Tibial artery (tissue), 4 donors: Measurements from ENCODE around the gene EPHA6.
"Not testable (repeated sequence)": the region's sequence is repeated elsewhere in the genome, so short reads cannot be mapped to it uniquely, and the experiment has no call there.

Experiments
- DNase-seq, 2 donors: peaks; one replicate each; pipeline ENCODE4 v3.0.0-alpha.2; 2019
- H3K27ac ChIP-seq, 2 donors: fragments of 200-600 bp; sonication (generic) in 1 of 2; 1 replicate in 1 of 2; 2 replicates in 1 of 2; pipeline ENCODE4 v1.5.1; 2018 to 2019; ENCODE audit warnings: mild to moderate bottlenecking in 1 of 2
- H3K27me3 ChIP-seq, 2 donors: fragments of 200-600 bp; sonication (generic) in 1 of 2; one replicate each; pipeline versions ENCODE4 v1.5.1 to v1.6.0; 2016 to 2019
- H3K36me3 ChIP-seq, 3 donors: fragments of 200-600 bp; sonication (generic) in 2 of 3; one replicate each; pipeline ENCODE4 v1.5.1; 2016 to 2019; ENCODE audit warnings: mild to moderate bottlenecking in 2 of 3
- H3K4me1 ChIP-seq, 4 donors: fragments of 200-600 bp; sonication (generic) in 2 of 4; 1 replicate in 3 of 4; 2 replicates in 1 of 4; pipeline ENCODE4 v1.5.1; 2016 to 2019
- H3K4me3 ChIP-seq, 2 donors: fragments of 200-600 bp; sonication (generic) in 1 of 2; 1 replicate in 1 of 2; 2 replicates in 1 of 2; pipeline ENCODE4 v1.5.1; 2018 to 2019; ENCODE audit warnings: mild to moderate bottlenecking in 2 of 2
- H3K9me3 ChIP-seq, 3 donors: fragments of 200-600 bp; sonication (generic) in 1 of 3; one replicate each; pipeline ENCODE4 v1.5.1; 2016 to 2019
- intact Hi-C: fragments of 100-400 bp; cut with DNase I; formaldehyde crosslinking; loops from one replicate; pipeline ENCODE4 v1.15.0; 2023; ENCODE audit warnings: low total_unique reads
- TF ChIP-seq, protein P1 (sequence below), 2 experiments: fragments of 200-600 bp in 1 of 2; fragments of 450-650 bp in 1 of 2; IDR thresholded peaks; one replicate each; pipeline ENCODE4 v1.5.1; 2017 to 2019; ENCODE audit warnings: antibody characterized with exemption in 2 of 2, mild to moderate bottlenecking in 1 of 2, moderate library complexity in 1 of 2

Gene EPHA6

DNA sequence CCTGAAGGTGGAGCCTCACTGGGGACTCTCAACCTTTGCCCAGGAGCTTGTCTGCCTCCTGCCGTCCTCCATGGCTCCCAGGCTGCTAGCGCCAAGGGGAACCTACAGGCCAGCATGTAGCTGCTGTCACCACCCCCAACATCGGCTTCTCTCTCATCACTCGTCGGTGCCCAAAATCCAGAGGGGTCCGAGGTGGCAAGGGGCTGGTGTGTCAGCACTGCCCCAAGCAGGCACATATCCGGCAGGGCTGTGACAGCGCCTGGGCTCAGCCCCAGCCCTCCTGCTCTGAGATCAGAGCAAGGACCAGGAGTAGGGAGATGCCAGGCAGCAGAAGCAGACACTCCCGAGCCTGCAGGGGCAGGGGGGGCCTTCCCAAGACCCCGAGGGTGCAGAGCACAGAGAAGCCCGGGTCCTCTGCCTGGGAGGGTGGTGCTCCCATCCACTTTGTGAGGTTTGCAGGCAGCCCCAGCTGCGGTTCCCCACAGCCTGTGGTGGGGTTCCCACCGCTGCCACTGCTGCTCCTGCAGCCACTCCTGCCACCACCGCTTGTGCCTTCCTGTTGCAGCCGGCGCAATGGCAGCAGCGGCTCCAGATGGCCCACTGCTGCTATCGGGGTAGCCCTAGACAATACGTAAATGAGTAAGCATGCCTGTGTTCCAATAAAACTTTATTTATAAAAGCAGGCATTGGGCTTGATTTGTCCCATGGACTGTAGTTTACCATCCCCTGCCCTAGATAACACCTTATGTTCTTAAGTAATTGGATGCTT lies 451.0 kb downstream of the EPHA6 start:
- Histone ChIP-seq H3K9me3 (no peaks in the 10 kb centered on the region), H3K4me1 (no peaks in the 10 kb centered on the region), H3K36me3 (no peaks in the 10 kb centered on the region), H3K27me3 (no peaks in the 10 kb centered on the region), H3K4me3 (no peak overlapping the region), H3K27ac (no peak overlapping the region)
- TF ChIP-seq, protein P1, sequence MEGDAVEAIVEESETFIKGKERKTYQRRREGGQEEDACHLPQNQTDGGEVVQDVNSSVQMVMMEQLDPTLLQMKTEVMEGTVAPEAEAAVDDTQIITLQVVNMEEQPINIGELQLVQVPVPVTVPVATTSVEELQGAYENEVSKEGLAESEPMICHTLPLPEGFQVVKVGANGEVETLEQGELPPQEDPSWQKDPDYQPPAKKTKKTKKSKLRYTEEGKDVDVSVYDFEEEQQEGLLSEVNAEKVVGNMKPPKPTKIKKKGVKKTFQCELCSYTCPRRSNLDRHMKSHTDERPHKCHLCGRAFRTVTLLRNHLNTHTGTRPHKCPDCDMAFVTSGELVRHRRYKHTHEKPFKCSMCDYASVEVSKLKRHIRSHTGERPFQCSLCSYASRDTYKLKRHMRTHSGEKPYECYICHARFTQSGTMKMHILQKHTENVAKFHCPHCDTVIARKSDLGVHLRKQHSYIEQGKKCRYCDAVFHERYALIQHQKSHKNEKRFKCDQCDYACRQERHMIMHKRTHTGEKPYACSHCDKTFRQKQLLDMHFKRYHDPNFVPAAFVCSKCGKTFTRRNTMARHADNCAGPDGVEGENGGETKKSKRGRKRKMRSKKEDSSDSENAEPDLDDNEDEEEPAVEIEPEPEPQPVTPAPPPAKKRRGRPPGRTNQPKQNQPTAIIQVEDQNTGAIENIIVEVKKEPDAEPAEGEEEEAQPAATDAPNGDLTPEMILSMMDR (IDR thresholded peaks at IDR 0.05): no peak
- intact Hi-C loops: no loop called here
- DNase-seq: no peak

DNA sequence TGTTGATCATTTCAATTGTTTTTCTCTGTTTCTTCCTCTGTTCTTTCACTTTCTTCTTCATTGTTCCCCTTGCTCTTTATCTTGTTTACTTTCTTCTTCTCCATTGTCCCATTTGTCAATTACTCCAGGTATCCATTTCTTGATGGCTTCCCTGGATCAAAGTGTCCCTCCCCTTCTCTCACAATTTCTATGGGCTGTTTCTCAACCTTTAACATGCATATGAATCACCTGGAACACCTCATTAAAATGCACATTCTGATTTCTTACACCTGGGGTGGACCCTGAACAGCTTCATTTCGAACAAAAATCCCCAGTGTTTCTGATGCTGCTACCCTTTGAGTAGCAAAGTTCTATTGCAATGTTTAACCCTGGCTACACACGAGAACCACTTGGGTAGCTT lies 454.8 kb downstream of the EPHA6 start:
- TF ChIP-seq, protein P1 (IDR thresholded peaks at IDR 0.05): no peak
- Histone ChIP-seq H3K4me3 (no peak overlapping the region), H3K9me3 (no peaks in the 10 kb centered on the region), H3K27me3 (no peaks in the 10 kb centered on the region), H3K4me1 (no peaks in the 10 kb centered on the region), H3K27ac (no peak overlapping the region), H3K36me3 (no peaks in the 10 kb centered on the region)
- intact Hi-C loops: no loop called here
- no peak for DNase-seq

DNA sequence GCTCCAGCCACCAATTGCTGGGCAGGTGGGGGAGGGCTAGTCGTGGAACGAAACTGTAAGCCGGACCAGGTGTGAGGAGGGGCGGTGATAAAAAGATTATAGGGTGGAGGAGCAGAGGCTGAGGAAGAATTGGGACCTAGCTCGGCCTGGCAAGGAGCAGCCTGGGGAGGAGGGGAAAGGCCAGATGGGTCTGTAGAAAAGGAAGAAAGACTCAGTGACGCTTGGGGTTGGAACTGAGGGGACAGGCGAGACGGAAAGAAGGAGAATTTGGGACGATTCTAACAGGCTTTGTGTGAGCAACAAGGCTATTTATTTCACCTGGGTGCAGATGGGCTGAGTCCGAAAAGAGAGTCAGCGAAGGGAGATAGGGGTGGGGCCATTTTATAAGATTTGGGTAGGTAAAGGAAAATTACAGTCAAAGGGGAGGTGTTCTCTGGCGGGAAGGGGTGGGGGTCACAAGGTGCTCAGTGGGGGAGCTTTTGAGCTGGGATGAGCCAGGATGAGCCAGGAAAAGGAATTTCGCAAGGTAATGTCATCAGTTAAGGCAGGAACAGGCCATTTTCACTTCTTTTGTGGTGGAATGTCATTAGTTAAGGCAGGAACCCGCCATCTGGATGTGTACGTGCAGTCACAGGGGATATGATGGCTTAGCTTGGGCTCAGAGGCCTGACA lies 462.6 kb downstream of the EPHA6 start:
- H3K4me1 ChIP-seq, H3K4me3 ChIP-seq, DNase-seq, H3K27me3 ChIP-seq, intact Hi-C loops, H3K36me3 ChIP-seq, H3K9me3 ChIP-seq, H3K27ac ChIP-seq: not testable (repeated sequence)

DNA sequence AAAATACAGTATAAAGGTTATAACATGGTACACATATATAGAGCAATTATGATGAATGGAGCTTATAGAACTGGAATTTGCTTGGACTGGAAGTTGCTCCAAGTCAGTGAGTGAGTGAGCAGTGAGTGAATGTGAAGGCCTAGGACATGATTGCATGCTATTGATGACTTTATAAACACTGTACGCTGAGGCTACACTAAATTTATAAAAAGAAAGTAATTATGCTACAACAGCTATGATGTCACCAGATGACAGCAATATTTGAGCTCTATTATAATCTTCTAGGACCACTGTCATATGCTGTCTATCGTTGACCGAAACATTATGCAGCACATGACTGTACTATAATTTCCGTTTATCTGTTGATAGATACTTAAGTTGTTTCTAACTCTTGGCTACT lies 463.3 kb downstream of the EPHA6 start:
- Histone ChIP-seq H3K27ac (no peak overlapping the region), H3K9me3 (no peaks in the 10 kb centered on the region), H3K4me1 (no peaks in the 10 kb centered on the region), H3K27me3 (no peaks in the 10 kb centered on the region), H3K4me3 (no peak overlapping the region), H3K36me3 (no peaks in the 10 kb centered on the region)
- DNase-seq: no peak
- intact Hi-C loops: no loop called here
- TF ChIP-seq, protein P1 (IDR thresholded peaks at IDR 0.05): no peak

DNA sequence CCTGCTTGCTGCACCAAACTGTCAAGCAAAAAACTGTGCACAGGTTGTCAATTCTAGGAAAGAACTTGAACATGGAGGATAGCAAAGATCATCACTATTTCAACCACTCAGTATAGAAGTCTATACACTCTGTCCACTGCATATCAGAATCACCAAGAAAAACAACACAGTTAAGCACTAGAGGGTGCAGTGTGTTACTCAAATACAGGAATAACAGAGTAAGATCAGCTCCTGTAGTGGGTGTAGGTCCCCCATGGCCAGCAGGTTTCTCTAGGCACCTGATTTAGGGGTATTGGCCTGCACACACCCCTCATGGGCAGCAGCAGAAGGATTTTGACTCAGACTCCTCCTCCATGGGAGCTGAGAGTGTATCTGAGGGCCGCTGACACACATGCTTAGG lies 464.1 kb downstream of the EPHA6 start:
- TF ChIP-seq, protein P1 (IDR thresholded peaks at IDR 0.05): no peak
- H3K27me3 ChIP-seq: no peaks in the 10 kb centered on the region
- no peak overlapping the region for H3K27ac ChIP-seq
- no peaks in the 10 kb centered on the region for H3K4me1 ChIP-seq
- no peaks in the 10 kb centered on the region for H3K9me3 ChIP-seq
- intact Hi-C loops: no loop called here
- DNase-seq: no peak
- no peaks in the 10 kb centered on the region for H3K36me3 ChIP-seq
- no peak overlapping the region for H3K4me3 ChIP-seq

DNA sequence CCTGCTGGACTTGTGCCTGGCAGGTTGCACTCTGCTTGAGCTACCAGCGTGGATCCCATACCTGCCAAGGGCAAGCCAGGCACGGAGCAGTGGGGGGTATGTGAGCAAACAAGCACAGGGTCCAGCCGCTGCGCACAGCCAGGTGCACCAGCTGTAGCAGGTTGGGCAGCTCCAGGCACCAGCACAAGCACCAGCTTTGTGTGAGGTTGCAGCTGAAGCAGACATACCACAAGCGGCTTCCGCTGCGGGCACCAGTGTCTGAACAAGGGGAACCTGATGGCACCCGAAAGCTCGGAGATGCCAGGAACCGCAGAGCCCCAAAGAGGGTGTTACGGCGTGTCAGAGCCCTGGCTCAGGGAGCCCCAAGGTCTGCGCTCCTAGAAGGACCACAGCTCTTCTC lies 477.5 kb downstream of the EPHA6 start:
- TF ChIP-seq, protein P1 (IDR thresholded peaks at IDR 0.05): no peak
- no peak overlapping the region for H3K4me3 ChIP-seq
- no peak for DNase-seq
- no peak overlapping the region for H3K27ac ChIP-seq
- H3K9me3 ChIP-seq: peaks cover 0 to 10% (median 6%) of the 10 kb centered on the region in 3 donors
- intact Hi-C loops: no loop called here
- no peaks in the 10 kb centered on the region for H3K36me3 ChIP-seq
- no peaks in the 10 kb centered on the region for H3K4me1 ChIP-seq
- no peaks in the 10 kb centered on the region for H3K27me3 ChIP-seq
